Epithelial cell of esophagus (primary cell): ENCODE measurements around the gene MPP2.

Experiments used
- DNase-seq: peaks from one replicate; pipeline ENCODE4 v3.0.0; 2010; ENCODE audit warnings: low read depth
- H3K4me3 ChIP-seq: 2 replicates; pipeline ENCODE4 v1.5.1; 2011; ENCODE audit warnings: mild to moderate bottlenecking, low read length, control low read depth
- TF ChIP-seq, protein P1 (sequence below): IDR thresholded peaks from 2 replicates; pipeline ENCODE4 v1.5.1; 2011; ENCODE audit warnings: low read depth, mild to moderate bottlenecking, low read length, control low read depth, inconsistent platforms; ENCODE audit not compliant: insufficient read depth; ENCODE audit errors: missing control alignments

Gene MPP2

DNA sequence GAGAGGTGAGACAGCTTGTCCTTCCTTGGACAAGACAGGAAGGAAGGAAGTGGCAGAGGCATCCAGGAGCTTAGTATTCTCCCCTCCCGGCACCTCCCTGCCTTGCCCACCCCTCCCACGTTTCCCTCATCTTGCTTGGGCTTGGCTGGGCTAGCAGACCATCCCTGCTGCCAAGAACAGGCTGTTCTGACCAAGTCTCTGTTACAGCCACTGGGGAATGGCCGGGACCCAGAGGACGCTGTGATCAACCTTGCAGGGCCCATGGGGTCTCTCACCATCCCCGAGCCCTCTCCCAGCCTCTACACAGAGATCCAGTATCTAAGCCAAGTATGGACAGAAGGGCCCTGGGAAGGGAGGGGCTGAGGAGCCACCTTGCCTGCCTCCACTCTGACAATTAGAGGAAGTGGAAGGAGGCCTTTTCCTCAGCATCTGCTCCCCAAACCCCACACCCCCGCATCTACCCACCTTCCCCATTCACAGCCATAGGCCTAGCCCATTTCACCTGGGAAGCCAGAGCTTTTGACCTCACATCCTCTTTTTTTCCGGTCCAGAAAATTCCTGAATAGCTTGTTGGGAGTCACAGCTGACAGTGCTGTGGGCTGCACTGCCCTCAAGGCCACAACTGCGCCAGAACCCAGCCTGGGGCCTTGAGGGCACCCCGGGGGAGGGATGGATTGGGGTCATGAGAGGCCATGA is 46.3 kb downstream of the MPP2 start:
- DNase-seq, result no peak
- TF ChIP-seq, protein P1, sequence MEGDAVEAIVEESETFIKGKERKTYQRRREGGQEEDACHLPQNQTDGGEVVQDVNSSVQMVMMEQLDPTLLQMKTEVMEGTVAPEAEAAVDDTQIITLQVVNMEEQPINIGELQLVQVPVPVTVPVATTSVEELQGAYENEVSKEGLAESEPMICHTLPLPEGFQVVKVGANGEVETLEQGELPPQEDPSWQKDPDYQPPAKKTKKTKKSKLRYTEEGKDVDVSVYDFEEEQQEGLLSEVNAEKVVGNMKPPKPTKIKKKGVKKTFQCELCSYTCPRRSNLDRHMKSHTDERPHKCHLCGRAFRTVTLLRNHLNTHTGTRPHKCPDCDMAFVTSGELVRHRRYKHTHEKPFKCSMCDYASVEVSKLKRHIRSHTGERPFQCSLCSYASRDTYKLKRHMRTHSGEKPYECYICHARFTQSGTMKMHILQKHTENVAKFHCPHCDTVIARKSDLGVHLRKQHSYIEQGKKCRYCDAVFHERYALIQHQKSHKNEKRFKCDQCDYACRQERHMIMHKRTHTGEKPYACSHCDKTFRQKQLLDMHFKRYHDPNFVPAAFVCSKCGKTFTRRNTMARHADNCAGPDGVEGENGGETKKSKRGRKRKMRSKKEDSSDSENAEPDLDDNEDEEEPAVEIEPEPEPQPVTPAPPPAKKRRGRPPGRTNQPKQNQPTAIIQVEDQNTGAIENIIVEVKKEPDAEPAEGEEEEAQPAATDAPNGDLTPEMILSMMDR, result no peak
- no peak overlapping the region for H3K4me3 ChIP-seq

DNA sequence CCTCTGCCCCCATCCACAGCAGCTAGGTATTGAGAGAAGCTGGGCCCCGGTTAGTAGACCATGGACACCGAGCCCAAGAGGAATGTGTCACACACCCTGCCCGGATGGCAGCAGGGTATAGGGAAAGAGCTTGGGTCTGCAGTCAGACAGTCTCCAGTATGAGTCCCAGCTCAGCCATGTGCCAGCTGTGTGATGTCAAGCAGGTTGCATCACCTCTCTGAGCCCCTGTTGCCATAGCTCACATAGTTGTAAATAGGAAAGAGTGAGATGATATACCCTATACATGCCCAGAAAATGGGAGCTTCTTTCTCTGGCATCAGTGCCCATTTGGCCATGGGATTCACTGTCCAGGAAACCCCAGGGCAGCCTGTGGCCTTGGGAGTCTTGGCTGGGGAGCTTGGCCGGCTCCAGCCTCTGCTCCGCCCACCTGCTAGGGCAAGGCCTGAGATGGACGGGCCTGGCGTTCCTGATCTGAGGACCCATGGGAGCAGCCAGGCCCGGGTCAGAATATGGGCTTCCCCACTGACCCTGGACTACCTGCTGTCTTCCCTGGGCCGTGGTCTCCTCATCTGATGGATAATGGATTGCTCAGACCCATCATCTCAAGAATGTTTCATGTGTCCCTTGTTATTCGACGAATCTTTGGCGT is 47.1 kb downstream of the MPP2 start:
- H3K4me3 ChIP-seq, result no peak overlapping the region
- no peak for DNase-seq
- TF ChIP-seq, protein P1, result no peak

GRCh38 chr17:43857957-43858600 is 49.3 kb downstream of the MPP2 start:
- TF ChIP-seq, protein P1, result no peak
- H3K4me3 ChIP-seq, result no peak overlapping the region
- DNase-seq, result no peak

DNA sequence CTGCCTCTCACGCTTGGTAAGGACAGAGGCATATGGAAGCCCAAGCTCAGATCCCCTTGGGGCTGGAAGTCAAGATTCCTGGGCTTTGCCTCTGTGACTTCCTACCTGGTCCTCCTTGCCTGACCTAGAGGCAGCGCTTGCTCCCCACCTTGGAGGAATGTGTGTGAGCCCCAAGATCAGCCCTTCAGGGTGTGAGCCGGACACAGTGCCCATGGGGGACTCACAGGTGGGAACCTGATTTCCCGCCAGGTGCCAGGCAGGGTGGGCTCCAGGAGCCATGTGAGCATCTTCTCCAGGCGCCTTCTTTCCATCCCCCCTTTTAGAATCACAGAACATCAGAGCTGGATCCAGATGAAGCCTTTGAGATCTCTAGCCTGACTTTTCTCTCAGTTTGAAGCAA is 50.2 kb downstream of the MPP2 start:
- H3K4me3 ChIP-seq, result no peak overlapping the region
- TF ChIP-seq, protein P1, result no peak
- DNase-seq, result no peak

GRCh38 chr17:43856141-43856540 is 51.2 kb downstream of the MPP2 start:
- DNase-seq, result no peak
- no peak overlapping the region for H3K4me3 ChIP-seq
- TF ChIP-seq, protein P1, result no peak

GRCh38 chr17:43855061-43855460 is 52.3 kb downstream of the MPP2 start:
- DNase-seq, result no peak
- H3K4me3 ChIP-seq, result no peak overlapping the region
- TF ChIP-seq, protein P1, result no peak
